ENCODE measurements around the gene PNN. TPM values are rescaled to one million over a fixed set of nuclear protein-coding genes. Genes with fewer than 3 reads are reported as not detected.
"Not testable (repeated sequence)": the region's sequence is repeated elsewhere in the genome, so short reads cannot be mapped to it uniquely, and the experiment has no call there.

The PNN gene
- total and polyA plus RNA-seq, 8 donors, result 35.2 to 201 (median 173) TPM

GRCh38 chr14:39181693-39182047 is 6.6 kb downstream of the PNN start:
- Histone ChIP-seq H3K4me3 (no peak overlapping the region), H3K27ac (no peak overlapping the region), H3K27me3 (no peaks in the 10 kb centered on the region), H3K4me1 (peaks cover 0 to 21% of the 10 kb centered on the region in 2 donors), H3K36me3 (peaks cover 4 to 97% of the 10 kb centered on the region in 2 donors), H3K9me3 (no peaks in the 10 kb centered on the region)
- no peak for DNase-seq
- intact Hi-C loops (cut with DNase I), result no loop called here
- ATAC-seq, result no peak
- no peak for TF ChIP-seq CTCF (IDR thresholded peaks at IDR 0.05)

- no peak overlapping the region for H3K27ac ChIP-seq
- TF ChIP-seq CTCF (IDR thresholded peaks at IDR 0.05), result no peak
- peaks cover 0 to 10% of the 10 kb centered on the region in 2 donors for H3K4me1 ChIP-seq
- intact Hi-C loops (cut with DNase I), result no loop called here
- no peaks in the 10 kb centered on the region for H3K27me3 ChIP-seq
- DNase-seq (no peak), ATAC-seq (no peak)
- H3K36me3 ChIP-seq, result peaks cover 3 to 83% of the 10 kb centered on the region in 2 donors
- H3K4me3 ChIP-seq, result no peak overlapping the region
- no peaks in the 10 kb centered on the region for H3K9me3 ChIP-seq
These were observed 8.0 kb downstream of the PNN start for GRCh38 chr14:39182770-39183684.

- H3K27me3 ChIP-seq; H3K4me3 ChIP-seq; H3K4me1 ChIP-seq; H3K27ac ChIP-seq; DNase-seq; ATAC-seq; intact Hi-C loops (cut with DNase I); H3K9me3 ChIP-seq: not testable (repeated sequence)
- H3K36me3 ChIP-seq, result peaks cover 0 to 77% of the 10 kb centered on the region in 2 donors
These were observed 8.6 kb downstream of the PNN start for GRCh38 chr14:39183685-39184003.

- intact Hi-C loops (cut with DNase I), result no loop called here
- TF ChIP-seq CTCF (IDR thresholded peaks at IDR 0.05), result no peak
- Histone ChIP-seq H3K27ac (no peak overlapping the region), H3K36me3 (peaks cover 0 to 66% of the 10 kb centered on the region in 2 donors), H3K4me3 (no peak overlapping the region), H3K27me3 (no peaks in the 10 kb centered on the region), H3K4me1 (peaks cover 0 to 9% of the 10 kb centered on the region in 2 donors), H3K9me3 (no peaks in the 10 kb centered on the region)
- ATAC-seq (no peak), DNase-seq (no peak)
These were observed 9.7 kb downstream of the PNN start for GRCh38 chr14:39184628-39185255.

- DNase-seq (no peak), ATAC-seq (no peak)
- Histone ChIP-seq H3K9me3 (no peaks in the 10 kb centered on the region), H3K27ac (no peak overlapping the region), H3K4me3 (no peak overlapping the region), H3K27me3 (no peaks in the 10 kb centered on the region), H3K4me1 (peaks cover 0 to 9% of the 10 kb centered on the region in 2 donors), H3K36me3 (peaks cover 0 to 59% of the 10 kb centered on the region in 2 donors)
- intact Hi-C loops (cut with DNase I), result no loop called here
- TF ChIP-seq CTCF (IDR thresholded peaks at IDR 0.05), result no peak
These were observed 10.4 kb downstream of the PNN start for GRCh38 chr14:39185256-39186049.

Measured in left lung (tissue), 10 donors.